K562 (cell line): ENCODE data around the gene BCL6B. TPM values are rescaled to one million over a fixed set of nuclear protein-coding genes. Genes with fewer than 3 reads are reported as not detected.

Source experiments
- ARID1B ChIP-seq: fragments of 450-650 bp; IDR thresholded peaks from 2 replicates; pipeline ENCODE4 v1.6.1; 2016; ENCODE audit warnings: antibody characterized with exemption, mild to moderate bottlenecking, inconsistent platforms
- MAFK ChIP-seq: IDR thresholded peaks from 2 replicates; pipeline ENCODE4 v1.6.1; 2011; ENCODE audit warnings: low read length, improper control_type of control experiment
- NFE2L1 ChIP-seq: fragments of 450-650 bp; IDR thresholded peaks from 2 replicates; pipeline ENCODE4 v1.6.1; 2016; ENCODE audit warnings: missing genetic modification characterization, low read depth, mild to moderate bottlenecking, missing compliant biosample characterization, moderate library complexity, borderline replicate concordance
- POLR2AphosphoS5 ChIP-seq: IDR thresholded peaks from 2 replicates; pipeline ENCODE4 v1.6.1; 2011; ENCODE audit warnings: mild to moderate bottlenecking, low read depth, low read length, moderate library complexity; ENCODE audit not compliant: control insufficient read depth, insufficient read depth
- POLR2B ChIP-seq: fragments of 450-650 bp; IDR thresholded peaks from 2 replicates; pipeline ENCODE4 v1.6.1; 2018; ENCODE audit warnings: low read depth; ENCODE audit not compliant: partially characterized antibody
- RBM14 ChIP-seq: fragments of 200-400 bp; formaldehyde crosslinking; IDR thresholded peaks from 2 replicates; pipeline ENCODE4 v1.6.1; 2018; ENCODE audit warnings: low read depth, mild to moderate bottlenecking, low read length, moderate library complexity, borderline replicate concordance; ENCODE audit not compliant: insufficient read depth
- STAG1 ChIP-seq: sonication (generic); formaldehyde crosslinking; IDR thresholded peaks from 2 replicates; pipeline ENCODE4 v1.5.0; 2020; ENCODE audit warnings: missing genetic modification reagents, borderline replicate concordance
- TCF3 ChIP-seq: sonication (generic); formaldehyde crosslinking; IDR thresholded peaks from 2 replicates; pipeline ENCODE4 v1.4.0; 2020; ENCODE audit warnings: mild to moderate bottlenecking, missing genetic modification reagents
- ZNF766 ChIP-seq: fragments of 200-800 bp; sonication (Bioruptor generic); conservative IDR thresholded peaks from 2 replicates; pipeline ENCODE4 v1.6.1; 2016; ENCODE audit warnings: missing genetic modification characterization, missing compliant biosample characterization
- polyA plus RNA-seq, 8 experiments: library from polyadenylated mRNA; depleted of rRNA in 4 of 8; stranded (reverse) in 5 of 8; unstranded in 3 of 8; fragments of >200 nt; fragmentation: Nextera tagmentation in 2 of 8; fragmentation: Illumina TruSeq in 1 of 8; extraction: Ambion mirVana in 2 of 8; extraction: Trizol in 1 of 8; gene quantifications; 2 replicates each; pipeline versions ENCODE4 v1.2.1 to v1.2.3, GENCODE V29; 2011 to 2014; ENCODE audit warnings: inconsistent platforms in 1 of 8, missing spikeins in 1 of 8
- total RNA-seq, 7 experiments: library from RNA; depleted of rRNA in 6 of 7; stranded (reverse); fragments of >200 nt in 6 of 7; fragmentation: Illumina TruSeq in 2 of 7; extraction: Trizol in 2 of 7; gene quantifications; 2 replicates each; pipeline versions ENCODE4 v1.2.1 to v1.2.3, GENCODE V29; 2011 to 2021; ENCODE audit warnings: low replicate concordance in 1 of 7
- TF ChIP-seq, protein P1 (sequence below): fragments of 450-650 bp; IDR thresholded peaks from 2 replicates; pipeline ENCODE4 v1.6.1; 2016; ENCODE audit warnings: mild to moderate bottlenecking, moderate library complexity
- TF ChIP-seq, protein P2 (sequence below): fragments of 450-650 bp; IDR thresholded peaks from 2 replicates; pipeline ENCODE4 v1.6.1; 2017; ENCODE audit warnings: antibody characterized with exemption, mild to moderate bottlenecking

BCL6B gene
- total and polyA plus RNA-seq, 9 of the 15 experiments (the other 6 are each of a cell fraction or from before 2014, with no cell fraction given), result 0.89 to 5.0 (median 3.6) TPM

GRCh38 chr17:6998855-6999508 is 23.9 kb upstream of the BCL6B start (continued):
- TF ChIP-seq, protein P1, sequence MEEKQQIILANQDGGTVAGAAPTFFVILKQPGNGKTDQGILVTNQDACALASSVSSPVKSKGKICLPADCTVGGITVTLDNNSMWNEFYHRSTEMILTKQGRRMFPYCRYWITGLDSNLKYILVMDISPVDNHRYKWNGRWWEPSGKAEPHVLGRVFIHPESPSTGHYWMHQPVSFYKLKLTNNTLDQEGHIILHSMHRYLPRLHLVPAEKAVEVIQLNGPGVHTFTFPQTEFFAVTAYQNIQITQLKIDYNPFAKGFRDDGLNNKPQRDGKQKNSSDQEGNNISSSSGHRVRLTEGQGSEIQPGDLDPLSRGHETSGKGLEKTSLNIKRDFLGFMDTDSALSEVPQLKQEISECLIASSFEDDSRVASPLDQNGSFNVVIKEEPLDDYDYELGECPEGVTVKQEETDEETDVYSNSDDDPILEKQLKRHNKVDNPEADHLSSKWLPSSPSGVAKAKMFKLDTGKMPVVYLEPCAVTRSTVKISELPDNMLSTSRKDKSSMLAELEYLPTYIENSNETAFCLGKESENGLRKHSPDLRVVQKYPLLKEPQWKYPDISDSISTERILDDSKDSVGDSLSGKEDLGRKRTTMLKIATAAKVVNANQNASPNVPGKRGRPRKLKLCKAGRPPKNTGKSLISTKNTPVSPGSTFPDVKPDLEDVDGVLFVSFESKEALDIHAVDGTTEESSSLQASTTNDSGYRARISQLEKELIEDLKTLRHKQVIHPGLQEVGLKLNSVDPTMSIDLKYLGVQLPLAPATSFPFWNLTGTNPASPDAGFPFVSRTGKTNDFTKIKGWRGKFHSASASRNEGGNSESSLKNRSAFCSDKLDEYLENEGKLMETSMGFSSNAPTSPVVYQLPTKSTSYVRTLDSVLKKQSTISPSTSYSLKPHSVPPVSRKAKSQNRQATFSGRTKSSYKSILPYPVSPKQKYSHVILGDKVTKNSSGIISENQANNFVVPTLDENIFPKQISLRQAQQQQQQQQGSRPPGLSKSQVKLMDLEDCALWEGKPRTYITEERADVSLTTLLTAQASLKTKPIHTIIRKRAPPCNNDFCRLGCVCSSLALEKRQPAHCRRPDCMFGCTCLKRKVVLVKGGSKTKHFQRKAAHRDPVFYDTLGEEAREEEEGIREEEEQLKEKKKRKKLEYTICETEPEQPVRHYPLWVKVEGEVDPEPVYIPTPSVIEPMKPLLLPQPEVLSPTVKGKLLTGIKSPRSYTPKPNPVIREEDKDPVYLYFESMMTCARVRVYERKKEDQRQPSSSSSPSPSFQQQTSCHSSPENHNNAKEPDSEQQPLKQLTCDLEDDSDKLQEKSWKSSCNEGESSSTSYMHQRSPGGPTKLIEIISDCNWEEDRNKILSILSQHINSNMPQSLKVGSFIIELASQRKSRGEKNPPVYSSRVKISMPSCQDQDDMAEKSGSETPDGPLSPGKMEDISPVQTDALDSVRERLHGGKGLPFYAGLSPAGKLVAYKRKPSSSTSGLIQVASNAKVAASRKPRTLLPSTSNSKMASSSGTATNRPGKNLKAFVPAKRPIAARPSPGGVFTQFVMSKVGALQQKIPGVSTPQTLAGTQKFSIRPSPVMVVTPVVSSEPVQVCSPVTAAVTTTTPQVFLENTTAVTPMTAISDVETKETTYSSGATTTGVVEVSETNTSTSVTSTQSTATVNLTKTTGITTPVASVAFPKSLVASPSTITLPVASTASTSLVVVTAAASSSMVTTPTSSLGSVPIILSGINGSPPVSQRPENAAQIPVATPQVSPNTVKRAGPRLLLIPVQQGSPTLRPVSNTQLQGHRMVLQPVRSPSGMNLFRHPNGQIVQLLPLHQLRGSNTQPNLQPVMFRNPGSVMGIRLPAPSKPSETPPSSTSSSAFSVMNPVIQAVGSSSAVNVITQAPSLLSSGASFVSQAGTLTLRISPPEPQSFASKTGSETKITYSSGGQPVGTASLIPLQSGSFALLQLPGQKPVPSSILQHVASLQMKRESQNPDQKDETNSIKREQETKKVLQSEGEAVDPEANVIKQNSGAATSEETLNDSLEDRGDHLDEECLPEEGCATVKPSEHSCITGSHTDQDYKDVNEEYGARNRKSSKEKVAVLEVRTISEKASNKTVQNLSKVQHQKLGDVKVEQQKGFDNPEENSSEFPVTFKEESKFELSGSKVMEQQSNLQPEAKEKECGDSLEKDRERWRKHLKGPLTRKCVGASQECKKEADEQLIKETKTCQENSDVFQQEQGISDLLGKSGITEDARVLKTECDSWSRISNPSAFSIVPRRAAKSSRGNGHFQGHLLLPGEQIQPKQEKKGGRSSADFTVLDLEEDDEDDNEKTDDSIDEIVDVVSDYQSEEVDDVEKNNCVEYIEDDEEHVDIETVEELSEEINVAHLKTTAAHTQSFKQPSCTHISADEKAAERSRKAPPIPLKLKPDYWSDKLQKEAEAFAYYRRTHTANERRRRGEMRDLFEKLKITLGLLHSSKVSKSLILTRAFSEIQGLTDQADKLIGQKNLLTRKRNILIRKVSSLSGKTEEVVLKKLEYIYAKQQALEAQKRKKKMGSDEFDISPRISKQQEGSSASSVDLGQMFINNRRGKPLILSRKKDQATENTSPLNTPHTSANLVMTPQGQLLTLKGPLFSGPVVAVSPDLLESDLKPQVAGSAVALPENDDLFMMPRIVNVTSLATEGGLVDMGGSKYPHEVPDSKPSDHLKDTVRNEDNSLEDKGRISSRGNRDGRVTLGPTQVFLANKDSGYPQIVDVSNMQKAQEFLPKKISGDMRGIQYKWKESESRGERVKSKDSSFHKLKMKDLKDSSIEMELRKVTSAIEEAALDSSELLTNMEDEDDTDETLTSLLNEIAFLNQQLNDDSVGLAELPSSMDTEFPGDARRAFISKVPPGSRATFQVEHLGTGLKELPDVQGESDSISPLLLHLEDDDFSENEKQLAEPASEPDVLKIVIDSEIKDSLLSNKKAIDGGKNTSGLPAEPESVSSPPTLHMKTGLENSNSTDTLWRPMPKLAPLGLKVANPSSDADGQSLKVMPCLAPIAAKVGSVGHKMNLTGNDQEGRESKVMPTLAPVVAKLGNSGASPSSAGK, result peak; percentile 38; the same call in 1 of the 2 replicates
- TF ChIP-seq ZNF766 (CRISPR knock-in tag) (peak; percentile 69), ARID1B (peak; percentile 91), STAG1 (no peak), RBM14 (no peak), TCF3 (CRISPR knock-in tag) (peak; percentile 64), POLR2AphosphoS5 (peak; percentile 18; the same call in 1 of the 2 replicates), MAFK (peak; percentile 40; the same call in 1 of the 2 replicates), NFE2L1 (tag) (no peak), POLR2B (no peak)
- TF ChIP-seq, protein P2, sequence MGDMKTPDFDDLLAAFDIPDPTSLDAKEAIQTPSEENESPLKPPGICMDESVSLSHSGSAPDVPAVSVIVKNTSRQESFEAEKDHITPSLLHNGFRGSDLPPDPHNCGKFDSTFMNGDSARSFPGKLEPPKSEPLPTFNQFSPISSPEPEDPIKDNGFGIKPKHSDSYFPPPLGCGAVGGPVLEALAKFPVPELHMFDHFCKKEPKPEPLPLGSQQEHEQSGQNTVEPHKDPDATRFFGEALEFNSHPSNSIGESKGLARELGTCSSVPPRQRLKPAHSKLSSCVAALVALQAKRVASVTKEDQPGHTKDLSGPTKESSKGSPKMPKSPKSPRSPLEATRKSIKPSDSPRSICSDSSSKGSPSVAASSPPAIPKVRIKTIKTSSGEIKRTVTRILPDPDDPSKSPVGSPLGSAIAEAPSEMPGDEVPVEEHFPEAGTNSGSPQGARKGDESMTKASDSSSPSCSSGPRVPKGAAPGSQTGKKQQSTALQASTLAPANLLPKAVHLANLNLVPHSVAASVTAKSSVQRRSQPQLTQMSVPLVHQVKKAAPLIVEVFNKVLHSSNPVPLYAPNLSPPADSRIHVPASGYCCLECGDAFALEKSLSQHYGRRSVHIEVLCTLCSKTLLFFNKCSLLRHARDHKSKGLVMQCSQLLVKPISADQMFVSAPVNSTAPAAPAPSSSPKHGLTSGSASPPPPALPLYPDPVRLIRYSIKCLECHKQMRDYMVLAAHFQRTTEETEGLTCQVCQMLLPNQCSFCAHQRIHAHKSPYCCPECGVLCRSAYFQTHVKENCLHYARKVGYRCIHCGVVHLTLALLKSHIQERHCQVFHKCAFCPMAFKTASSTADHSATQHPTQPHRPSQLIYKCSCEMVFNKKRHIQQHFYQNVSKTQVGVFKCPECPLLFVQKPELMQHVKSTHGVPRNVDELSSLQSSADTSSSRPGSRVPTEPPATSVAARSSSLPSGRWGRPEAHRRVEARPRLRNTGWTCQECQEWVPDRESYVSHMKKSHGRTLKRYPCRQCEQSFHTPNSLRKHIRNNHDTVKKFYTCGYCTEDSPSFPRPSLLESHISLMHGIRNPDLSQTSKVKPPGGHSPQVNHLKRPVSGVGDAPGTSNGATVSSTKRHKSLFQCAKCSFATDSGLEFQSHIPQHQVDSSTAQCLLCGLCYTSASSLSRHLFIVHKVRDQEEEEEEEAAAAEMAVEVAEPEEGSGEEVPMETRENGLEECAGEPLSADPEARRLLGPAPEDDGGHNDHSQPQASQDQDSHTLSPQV, result peak; percentile 82
